NT2/D1 (cell line): ENCODE data around the gene SCARB1.

Experiments
- SUZ12 ChIP-seq: IDR thresholded peaks from 2 replicates; pipeline ENCODE4 v1.6.1; 2011; ENCODE audit not compliant: insufficient read length, insufficient read depth; ENCODE audit errors: extremely low read depth
- ZNF274 ChIP-seq: IDR thresholded peaks from 2 replicates; pipeline ENCODE4 v1.6.1; 2011; ENCODE audit warnings: mild to moderate bottlenecking, low read depth, low read length

GRCh38 chr12:124902916-124903315 lies 39.3 kb upstream of the SCARB1 start:
- TF ChIP-seq SUZ12 (no peak), ZNF274 (no peak)
